Astrocyte (in vitro differentiated cells and primary cell): ENCODE data around the gene KCNH2.

Experiments
- CTCF ChIP-seq: IDR thresholded peaks from 2 replicates; pipeline ENCODE4 v1.5.1; 2011; ENCODE audit warnings: low read depth, mild to moderate bottlenecking, inconsistent platforms, low read length, moderate library complexity; ENCODE audit not compliant: insufficient read depth
- EZH2 ChIP-seq: IDR thresholded peaks from 2 replicates; pipeline ENCODE4 v1.6.1; 2012; ENCODE audit warnings: mild to moderate bottlenecking, low read length, inconsistent platforms; ENCODE audit not compliant: insufficient read depth

GRCh38 chr7:150934045-150934766, 43.9 kb downstream of the KCNH2 start:
- no peak for TF ChIP-seq CTCF
- TF ChIP-seq EZH2: no peak
